KMS-11 (cell line): ENCODE results near the gene IL3RA.
A peak's percentile ranks its signal among the peaks of the same experiment; 100 is the strongest.

Experiments
- H2AFZ ChIP-seq: fragments of 200-600 bp; sonication (generic); 2 replicates; pipeline ENCODE4 v1.6.1; 2016; ENCODE audit warnings: antibody characterized with exemption, mixed run types, low read depth
- H3K27ac ChIP-seq: fragments of 200-600 bp; sonication (generic); 2 replicates; pipeline ENCODE4 v1.6.1; 2016; ENCODE audit warnings: mild to moderate bottlenecking, mixed run types
- H3K27me3 ChIP-seq: fragments of 200-600 bp; sonication (generic); 2 replicates; pipeline ENCODE4 v1.6.1; 2017; ENCODE audit warnings: mild to moderate bottlenecking, low read depth, mixed run types, moderate library complexity; ENCODE audit not compliant: insufficient read depth
- H3K36me3 ChIP-seq: fragments of 200-600 bp; sonication (generic); 2 replicates; pipeline ENCODE4 v1.6.1; 2017; ENCODE audit warnings: mild to moderate bottlenecking, mixed run types; ENCODE audit not compliant: insufficient read depth
- H3K4me1 ChIP-seq: fragments of 200-600 bp; sonication (generic); 2 replicates; pipeline ENCODE4 v1.6.1; 2016; ENCODE audit warnings: mild to moderate bottlenecking, low read depth, mixed run types; ENCODE audit not compliant: poor library complexity, severe bottlenecking
- H3K4me2 ChIP-seq: fragments of 200-600 bp; sonication (generic); 2 replicates; pipeline ENCODE4 v1.7.0; 2016; ENCODE audit warnings: mild to moderate bottlenecking, mixed run types
- H3K4me3 ChIP-seq: fragments of 200-600 bp; sonication (generic); IDR thresholded peaks from 2 replicates; pipeline ENCODE4 v1.6.1; 2017; ENCODE audit warnings: low read depth, low read length, mixed read lengths; ENCODE audit not compliant: insufficient read depth
- H3K79me2 ChIP-seq: fragments of 200-600 bp; sonication (generic); 2 replicates; pipeline ENCODE4 v1.6.1; 2016; ENCODE audit warnings: low read depth, mixed run types; ENCODE audit not compliant: insufficient read depth
- H3K9ac ChIP-seq: fragments of 200-600 bp; sonication (generic); 2 replicates; pipeline ENCODE4 v1.6.1; 2016; ENCODE audit warnings: mild to moderate bottlenecking, mixed run types
- H4K20me1 ChIP-seq: fragments of 200-600 bp; sonication (generic); 2 replicates; pipeline ENCODE4 v1.6.1; 2016; ENCODE audit warnings: mild to moderate bottlenecking, mixed run types; ENCODE audit not compliant: insufficient read depth
- TF ChIP-seq, protein P1 (sequence below): fragments of 200-600 bp; sonication (generic); conservative IDR thresholded peaks from 2 replicates; pipeline ENCODE4 v1.6.1; 2017; ENCODE audit warnings: low read depth, mild to moderate bottlenecking, antibody characterized with exemption, low read length, moderate library complexity, mixed read lengths

Gene IL3RA

DNA sequence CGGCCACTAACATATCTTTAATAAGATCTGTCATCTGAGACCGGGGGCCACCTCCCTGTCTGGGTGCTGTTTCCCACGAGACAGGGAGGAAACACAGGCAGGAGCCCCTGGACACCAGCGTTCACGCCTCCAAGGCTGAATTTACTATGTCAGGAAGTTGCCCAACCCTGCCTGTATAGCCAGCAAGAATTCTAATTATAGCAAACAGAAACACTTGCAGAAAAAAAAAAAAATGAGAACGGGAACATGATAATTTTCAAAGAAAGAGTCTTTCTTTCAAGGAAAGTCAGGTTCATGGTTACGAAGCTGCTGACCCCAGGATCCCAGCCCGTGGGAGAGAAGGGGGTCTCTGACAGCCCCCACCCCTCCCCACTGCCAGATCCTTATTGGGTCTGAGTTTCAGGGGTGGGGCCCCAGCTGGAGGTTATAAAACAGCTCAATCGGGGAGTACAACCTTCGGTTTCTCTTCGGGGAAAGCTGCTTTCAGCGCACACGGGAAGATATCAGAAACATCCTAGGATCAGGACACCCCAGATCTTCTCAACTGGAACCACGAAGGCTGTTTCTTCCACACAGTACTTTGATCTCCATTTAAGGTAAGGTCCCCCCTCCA, at the start of gene IL3RA:
Gene IL3RA (plus strand): TSS at position 455 of the 613 bp plus-strand sequence. CDS start 4,981 bp downstream, outside the sequence.
- Histone ChIP-seq H3K4me3 (no peak within 1 kb of the TSS), H3K9ac (no peak within 1 kb of the TSS), H3K79me2 (no peaks in the 10 kb centered on the region), H2AFZ (peak within 1 kb of the TSS; percentile 64), H3K27ac (no peak within 1 kb of the TSS), H3K4me1 (no peaks in the 10 kb centered on the region), H3K4me2 (peak within 1 kb of the TSS; percentile 45), H4K20me1 (no peaks in the 10 kb centered on the region), H3K27me3 (no peaks in the 10 kb centered on the region), H3K36me3 (no peaks in the 10 kb centered on the region)
- TF ChIP-seq, protein P1, sequence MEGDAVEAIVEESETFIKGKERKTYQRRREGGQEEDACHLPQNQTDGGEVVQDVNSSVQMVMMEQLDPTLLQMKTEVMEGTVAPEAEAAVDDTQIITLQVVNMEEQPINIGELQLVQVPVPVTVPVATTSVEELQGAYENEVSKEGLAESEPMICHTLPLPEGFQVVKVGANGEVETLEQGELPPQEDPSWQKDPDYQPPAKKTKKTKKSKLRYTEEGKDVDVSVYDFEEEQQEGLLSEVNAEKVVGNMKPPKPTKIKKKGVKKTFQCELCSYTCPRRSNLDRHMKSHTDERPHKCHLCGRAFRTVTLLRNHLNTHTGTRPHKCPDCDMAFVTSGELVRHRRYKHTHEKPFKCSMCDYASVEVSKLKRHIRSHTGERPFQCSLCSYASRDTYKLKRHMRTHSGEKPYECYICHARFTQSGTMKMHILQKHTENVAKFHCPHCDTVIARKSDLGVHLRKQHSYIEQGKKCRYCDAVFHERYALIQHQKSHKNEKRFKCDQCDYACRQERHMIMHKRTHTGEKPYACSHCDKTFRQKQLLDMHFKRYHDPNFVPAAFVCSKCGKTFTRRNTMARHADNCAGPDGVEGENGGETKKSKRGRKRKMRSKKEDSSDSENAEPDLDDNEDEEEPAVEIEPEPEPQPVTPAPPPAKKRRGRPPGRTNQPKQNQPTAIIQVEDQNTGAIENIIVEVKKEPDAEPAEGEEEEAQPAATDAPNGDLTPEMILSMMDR = no peak

DNA sequence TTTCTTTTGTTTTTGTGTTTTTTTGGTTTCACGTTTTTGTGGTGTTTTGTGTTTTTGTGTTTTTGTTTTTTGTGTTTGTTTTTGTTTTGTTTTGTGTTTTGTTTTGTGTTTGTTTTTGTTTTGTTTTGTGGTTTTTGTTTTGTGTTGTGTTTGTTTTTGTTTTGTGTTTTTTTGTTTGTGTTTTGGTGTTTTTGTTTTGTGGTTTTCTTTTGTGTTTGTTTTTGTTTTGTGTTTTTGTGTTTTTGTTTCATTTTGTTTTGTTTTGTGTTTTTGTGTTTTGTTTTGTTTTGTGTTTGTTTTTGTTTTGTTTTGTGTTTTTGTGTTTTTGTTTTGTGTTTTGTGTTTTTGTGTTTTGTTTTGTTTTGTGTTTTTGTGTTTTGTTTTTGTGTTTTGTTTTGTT, 47.0 kb upstream of the IL3RA start:
- H3K27ac ChIP-seq = no peak overlapping the region
- H4K20me1 ChIP-seq = no peaks in the 10 kb centered on the region
- no peaks in the 10 kb centered on the region for H3K79me2 ChIP-seq
- no peak overlapping the region for H3K9ac ChIP-seq
- H3K27me3 ChIP-seq = no peaks in the 10 kb centered on the region
- H2AFZ ChIP-seq = no peak overlapping the region
- H3K4me3 ChIP-seq = no peak overlapping the region
- H3K4me1 ChIP-seq = no peaks in the 10 kb centered on the region
- no peaks in the 10 kb centered on the region for H3K36me3 ChIP-seq
- TF ChIP-seq, protein P1 = no peak
- no peak overlapping the region for H3K4me2 ChIP-seq

DNA sequence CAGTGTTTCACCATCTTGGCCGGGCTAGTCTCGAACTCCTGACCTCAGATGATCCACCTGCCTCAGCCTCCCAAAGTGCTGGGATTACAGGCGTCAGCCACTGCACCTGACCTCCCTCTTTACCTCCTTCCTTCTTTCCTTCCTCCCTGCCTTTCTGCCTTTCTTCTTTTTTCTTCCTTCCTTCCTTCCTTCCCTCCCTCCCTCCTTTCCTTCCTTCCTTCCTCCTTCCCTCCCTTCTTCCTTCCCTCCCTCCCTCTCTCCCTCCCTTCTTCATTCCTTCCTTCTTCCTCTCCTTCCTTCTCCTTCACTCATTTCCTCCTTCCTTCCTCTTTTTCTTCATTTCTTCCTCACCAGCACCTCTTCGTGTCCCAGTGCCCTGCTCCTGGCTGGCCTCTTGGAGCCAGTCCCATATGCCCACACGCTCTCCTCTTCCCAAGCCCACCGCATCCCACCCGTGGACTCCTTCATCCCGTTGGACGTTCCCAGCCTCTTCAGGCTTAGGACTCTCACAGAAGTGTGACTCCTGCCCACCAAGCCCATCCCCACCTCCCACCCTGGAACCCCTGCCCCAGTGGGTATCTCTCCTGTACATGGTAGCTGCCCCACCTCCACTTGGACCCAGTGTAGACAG, 45.4 kb upstream of the IL3RA start:
- Histone ChIP-seq H3K79me2 (no peaks in the 10 kb centered on the region), H4K20me1 (no peaks in the 10 kb centered on the region), H3K27ac (no peak overlapping the region), H3K9ac (no peak overlapping the region), H3K4me2 (no peak overlapping the region), H3K27me3 (no peaks in the 10 kb centered on the region), H3K36me3 (no peaks in the 10 kb centered on the region), H3K4me1 (no peaks in the 10 kb centered on the region), H3K4me3 (no peak overlapping the region), H2AFZ (no peak overlapping the region)
- TF ChIP-seq, protein P1 = no peak

DNA sequence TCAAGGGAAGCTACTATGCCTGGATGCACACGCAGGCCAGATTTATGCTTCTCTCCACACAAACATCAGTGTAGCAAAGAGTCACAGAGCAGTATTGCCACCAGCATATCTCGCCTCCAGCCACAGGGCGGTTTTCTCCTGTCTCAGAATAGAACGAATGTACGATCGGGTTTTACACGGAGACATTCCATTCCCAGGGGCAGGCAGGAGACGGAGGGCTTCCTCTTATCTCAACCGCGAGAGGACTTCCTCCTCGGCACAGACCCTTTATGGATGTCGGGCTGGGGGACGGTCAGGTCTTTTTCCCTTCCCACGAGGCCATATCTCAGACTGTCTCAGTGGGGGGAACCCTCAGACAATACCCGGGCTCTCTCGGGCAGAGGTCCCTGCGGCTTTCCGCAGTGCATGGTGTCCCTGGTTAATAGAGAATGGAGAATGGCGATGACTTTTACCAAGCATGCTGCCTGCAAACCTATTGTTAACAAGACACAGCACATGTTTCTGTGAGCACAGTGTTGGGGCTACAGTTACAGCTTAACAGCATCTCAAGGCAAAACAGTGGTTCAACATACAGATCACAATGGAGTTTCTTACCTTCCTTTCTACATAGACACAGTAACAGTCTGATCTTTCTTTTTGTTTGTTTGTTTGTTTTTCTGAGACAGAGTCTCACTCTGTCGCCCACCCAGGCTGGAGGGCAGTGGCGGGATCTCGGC, 43.9 kb upstream of the IL3RA start:
- no peak overlapping the region for H3K9ac ChIP-seq
- no peaks in the 10 kb centered on the region for H4K20me1 ChIP-seq
- no peaks in the 10 kb centered on the region for H3K36me3 ChIP-seq
- no peaks in the 10 kb centered on the region for H3K79me2 ChIP-seq
- no peaks in the 10 kb centered on the region for H3K27me3 ChIP-seq
- no peak overlapping the region for H3K4me2 ChIP-seq
- TF ChIP-seq, protein P1 = no peak
- no peaks in the 10 kb centered on the region for H3K4me1 ChIP-seq
- no peak overlapping the region for H2AFZ ChIP-seq
- no peak overlapping the region for H3K4me3 ChIP-seq
- no peak overlapping the region for H3K27ac ChIP-seq
